DOHH2 (cell line): ENCODE results near the gene ELK3.

ENCODE experiments used
- H3F3A ChIP-seq: fragments of 200-600 bp; sonication (generic), shearing (Covaris generic); 2 replicates; pipeline ENCODE4 v1.6.0; 2016; ENCODE audit warnings: antibody characterized with exemption, mild to moderate bottlenecking; ENCODE audit not compliant: control insufficient read depth, insufficient read depth
- H3K27ac ChIP-seq: fragments of 200-600 bp; sonication (generic); 2 replicates; pipeline ENCODE4 v1.5.1; 2014; ENCODE audit warnings: low read depth, mild to moderate bottlenecking, low read length, moderate library complexity
- H3K27me3 ChIP-seq: fragments of 200-600 bp; sonication (generic); 2 replicates; pipeline ENCODE4 v1.6.1; 2014; ENCODE audit warnings: mild to moderate bottlenecking, low read length, mixed read lengths; ENCODE audit not compliant: control insufficient read depth
- H3K36me3 ChIP-seq: fragments of 200-600 bp; sonication (generic); 2 replicates; pipeline ENCODE4 v1.6.1; 2014; ENCODE audit warnings: mild to moderate bottlenecking, low read length, moderate library complexity, mixed read lengths; ENCODE audit not compliant: control insufficient read depth
- H3K4me1 ChIP-seq: fragments of 200-600 bp; sonication (generic); 2 replicates; pipeline ENCODE4 v1.6.1; 2014; ENCODE audit warnings: mild to moderate bottlenecking, low read length, mixed read lengths; ENCODE audit not compliant: control insufficient read depth
- H3K4me2 ChIP-seq: fragments of 200-600 bp; sonication (generic); 2 replicates; pipeline ENCODE4 v1.6.0; 2014; ENCODE audit warnings: mild to moderate bottlenecking, low read length, moderate library complexity
- H3K4me3 ChIP-seq: fragments of 200-600 bp; sonication (generic); 2 replicates; pipeline ENCODE4 v1.5.1; 2014; ENCODE audit warnings: mild to moderate bottlenecking, low read length, mixed read lengths
- H3K79me2 ChIP-seq: fragments of 200-600 bp; sonication (generic); 2 replicates; pipeline ENCODE4 v1.6.1; 2014; ENCODE audit warnings: mild to moderate bottlenecking, low read length, mixed read lengths; ENCODE audit not compliant: control insufficient read depth
- H3K9me2 ChIP-seq: fragments of 200-600 bp; sonication (generic); replicated peaks from 2 replicates; pipeline ENCODE4 v1.6.1; 2014; ENCODE audit warnings: mild to moderate bottlenecking, low read length, mixed read lengths; ENCODE audit not compliant: control insufficient read depth
- H3K9me3 ChIP-seq: fragments of 200-600 bp; sonication (generic); 2 replicates; pipeline ENCODE4 v1.6.1; 2014; ENCODE audit warnings: antibody characterized with exemption, low read length, mixed read lengths; ENCODE audit not compliant: control insufficient read depth, insufficient read depth
- H4K20me1 ChIP-seq: fragments of 200-600 bp; sonication (generic); 2 replicates; pipeline ENCODE4 v1.6.0; 2014; ENCODE audit warnings: low read depth, mild to moderate bottlenecking, antibody characterized with exemption, low read length, moderate library complexity; ENCODE audit not compliant: control insufficient read depth, insufficient read depth
- CTCF ChIP-seq: fragments of 200-600 bp; sonication (generic); IDR thresholded peaks from one replicate; pipeline ENCODE4 v1.5.1; 2014; ENCODE audit warnings: antibody characterized with exemption, mild to moderate bottlenecking, low read depth, low read length; ENCODE audit not compliant: poor library complexity, severe bottlenecking
- EZH2phosphoT487 ChIP-seq: fragments of 200-600 bp; sonication (generic); IDR thresholded peaks from 2 replicates; pipeline ENCODE4 v1.6.1; 2017; ENCODE audit warnings: borderline replicate concordance, mild to moderate bottlenecking, antibody characterized with exemption, low read length, moderate library complexity, mixed read lengths

Gene ELK3

GRCh38 chr12:96295532-96296160, 101.5 kb downstream of the ELK3 start:
- no peaks in the 10 kb centered on the region for H3K9me2 ChIP-seq
- H4K20me1 ChIP-seq = no peaks in the 10 kb centered on the region
- peak overlapping the region; percentile 77 for H3K27ac ChIP-seq
- H3F3A ChIP-seq = peaks cover 17% of the 10 kb centered on the region
- H3K4me3 ChIP-seq = peak overlapping the region; percentile 57
- peaks cover 57% of the 10 kb centered on the region for H3K4me1 ChIP-seq
- H3K9me3 ChIP-seq = no peaks in the 10 kb centered on the region
- peaks cover 7% of the 10 kb centered on the region for H3K79me2 ChIP-seq
- peaks cover 66% of the 10 kb centered on the region for H3K36me3 ChIP-seq
- TF ChIP-seq CTCF (no peak), EZH2phosphoT487 (no peak)
- H3K27me3 ChIP-seq = no peaks in the 10 kb centered on the region
- peak overlapping the region; percentile 72 for H3K4me2 ChIP-seq

- Histone ChIP-seq H3K27ac (peak overlapping the region; percentile 77), H3F3A (peaks cover 17% of the 10 kb centered on the region)
Observed at GRCh38 chr12:96297504-96297903, 103.3 kb downstream of the ELK3 start.

GRCh38 chr12:96300064-96300463, 105.9 kb downstream of the ELK3 start:
- TF ChIP-seq EZH2phosphoT487 (no peak), CTCF (no peak)
- Histone ChIP-seq H3K9me3 (no peaks in the 10 kb centered on the region), H3K9me2 (no peaks in the 10 kb centered on the region), H3K4me1 (peaks cover 40% of the 10 kb centered on the region), H3K4me3 (no peak overlapping the region), H3F3A (peaks cover 20% of the 10 kb centered on the region), H3K27ac (no peak overlapping the region), H3K79me2 (peaks cover 4% of the 10 kb centered on the region; the same call in 1 of the 2 replicates), H4K20me1 (no peaks in the 10 kb centered on the region), H3K36me3 (peaks cover 33% of the 10 kb centered on the region), H3K4me2 (no peak overlapping the region), H3K27me3 (no peaks in the 10 kb centered on the region)

More at GRCh38 chr12:96297504-96297903, 103.3 kb downstream of the ELK3 start:
- peaks cover 51% of the 10 kb centered on the region for H3K36me3 ChIP-seq
- H3K79me2 ChIP-seq = peaks cover 7% of the 10 kb centered on the region
- no peaks in the 10 kb centered on the region for H3K9me2 ChIP-seq
- H3K9me3 ChIP-seq = no peaks in the 10 kb centered on the region
- peak overlapping the region; percentile 57; the same call in 1 of the 2 replicates for H3K4me3 ChIP-seq
- no peak for TF ChIP-seq EZH2phosphoT487
- TF ChIP-seq CTCF = no peak
- H3K4me2 ChIP-seq = peak overlapping the region; percentile 72
- no peaks in the 10 kb centered on the region for H4K20me1 ChIP-seq
- peaks cover 59% of the 10 kb centered on the region for H3K4me1 ChIP-seq
- H3K27me3 ChIP-seq = no peaks in the 10 kb centered on the region
